Left lobe of liver (tissue), 2 donors: Measurements from ENCODE around the gene RFLNA. TPM values are rescaled to one million over a fixed set of nuclear protein-coding genes. Genes with fewer than 3 reads are reported as not detected.
"Not testable (repeated sequence)": the region's sequence is repeated elsewhere in the genome, so short reads cannot be mapped to it uniquely, and the experiment has no call there.

Experiments
- ATAC-seq: fragments of 200-7000 bp; cut with Tn5 transposase; one replicate; pipeline ENCODE4 v1.9.1; 2020; ENCODE audit warnings: mild to moderate bottlenecking, moderate library complexity
- DNase-seq: peaks from one replicate; pipeline ENCODE4 v3.0.0-alpha.2; 2020; ENCODE audit warnings: low spot score
- total RNA-seq: library from RNA; stranded (reverse); gene quantifications from one replicate; pipeline ENCODE4 v1.2.1, GENCODE V29; 2021
- donor health status: DM: no; HTN: no; CAD: no; lungs with moderate emphysema.
- donor health status: DM: no; HTN: yes; CAD: no.

RFLNA gene
- total RNA-seq, 1 donor from 2014 or later, result not detected

- ATAC-seq (no peak), DNase-seq (no peak)
Observed at GRCh38 chr12:124317400-124317799, 22.5 kb downstream of the RFLNA start.

DNA sequence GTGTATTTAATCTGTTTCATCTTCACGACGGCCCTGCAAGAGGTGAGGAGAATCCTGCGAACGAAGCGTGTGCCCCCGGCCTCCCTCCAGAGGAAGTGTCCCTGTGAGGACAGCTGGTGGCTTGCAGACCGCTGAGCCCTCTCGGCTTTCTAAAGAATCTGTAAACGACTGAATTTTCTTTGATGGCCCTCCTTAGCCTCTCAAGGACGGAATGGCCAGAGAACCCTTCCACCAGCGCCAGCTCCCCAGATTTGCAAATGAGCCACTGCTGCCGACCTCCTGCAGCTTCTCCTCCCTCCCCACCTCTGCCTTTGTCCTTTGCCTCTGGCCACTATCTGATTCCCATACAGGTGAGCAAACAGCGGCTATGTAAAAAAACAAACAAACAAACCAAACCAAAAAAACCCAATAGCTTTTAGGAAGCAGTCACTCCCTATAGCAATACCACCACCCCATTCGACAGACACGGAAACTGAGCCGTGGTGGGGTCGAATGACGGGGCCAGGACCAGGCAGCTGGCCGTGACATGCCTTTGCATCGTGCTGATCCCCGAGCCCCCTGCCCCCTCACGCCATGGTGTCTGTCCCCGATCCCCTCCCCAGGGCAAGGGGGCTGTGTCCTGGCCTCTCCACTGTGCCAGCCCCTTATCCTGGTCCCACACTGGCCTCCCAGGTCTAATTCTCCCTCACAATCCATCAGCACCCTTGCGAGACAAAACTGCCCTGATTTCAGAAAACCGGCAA lies 23.6 kb downstream of the RFLNA start:
- DNase-seq (no peak), ATAC-seq (no peak)

DNA sequence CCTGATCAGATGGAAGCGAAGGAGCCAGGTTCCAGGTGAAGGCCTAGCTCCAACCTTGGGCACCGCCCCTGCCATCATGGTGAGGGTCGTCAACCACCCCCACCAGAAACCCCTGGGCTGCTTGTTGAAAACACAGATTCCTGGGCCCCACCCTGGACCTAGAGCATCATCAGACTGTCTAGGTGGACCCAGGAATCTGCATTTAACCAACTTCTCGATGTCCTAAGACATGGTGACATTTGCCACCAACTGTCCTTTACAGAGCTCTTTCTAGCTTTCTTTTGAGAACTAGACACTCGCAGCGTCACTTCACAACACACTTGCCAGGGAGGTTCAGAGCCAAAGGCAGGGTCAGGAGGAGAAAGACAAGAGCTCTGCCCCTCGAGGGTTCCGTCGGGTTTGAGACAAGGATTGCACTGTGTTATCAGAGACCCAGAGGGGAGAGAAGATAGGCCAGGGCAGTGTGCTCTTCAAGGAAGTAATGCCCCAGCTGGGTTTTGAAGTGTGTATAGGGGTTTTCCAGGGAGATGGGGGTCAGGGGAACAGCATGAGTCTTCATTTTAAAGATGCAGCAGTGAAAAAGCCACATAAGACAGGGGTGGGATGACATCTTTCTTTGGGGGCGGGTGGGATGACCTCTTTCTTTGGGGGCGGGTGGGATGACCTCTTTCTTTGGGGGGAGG lies 24.6 kb downstream of the RFLNA start:
- ATAC-seq (no peak), DNase-seq (no peak)

- DNase-seq (peak; percentile 69), ATAC-seq (peak; percentile 93)
Observed at GRCh38 chr12:124321040-124321481, 26.2 kb downstream of the RFLNA start.

- DNase-seq (no peak), ATAC-seq (peak; percentile 25)
Observed at GRCh38 chr12:124321556-124322270, 26.8 kb downstream of the RFLNA start.

DNA sequence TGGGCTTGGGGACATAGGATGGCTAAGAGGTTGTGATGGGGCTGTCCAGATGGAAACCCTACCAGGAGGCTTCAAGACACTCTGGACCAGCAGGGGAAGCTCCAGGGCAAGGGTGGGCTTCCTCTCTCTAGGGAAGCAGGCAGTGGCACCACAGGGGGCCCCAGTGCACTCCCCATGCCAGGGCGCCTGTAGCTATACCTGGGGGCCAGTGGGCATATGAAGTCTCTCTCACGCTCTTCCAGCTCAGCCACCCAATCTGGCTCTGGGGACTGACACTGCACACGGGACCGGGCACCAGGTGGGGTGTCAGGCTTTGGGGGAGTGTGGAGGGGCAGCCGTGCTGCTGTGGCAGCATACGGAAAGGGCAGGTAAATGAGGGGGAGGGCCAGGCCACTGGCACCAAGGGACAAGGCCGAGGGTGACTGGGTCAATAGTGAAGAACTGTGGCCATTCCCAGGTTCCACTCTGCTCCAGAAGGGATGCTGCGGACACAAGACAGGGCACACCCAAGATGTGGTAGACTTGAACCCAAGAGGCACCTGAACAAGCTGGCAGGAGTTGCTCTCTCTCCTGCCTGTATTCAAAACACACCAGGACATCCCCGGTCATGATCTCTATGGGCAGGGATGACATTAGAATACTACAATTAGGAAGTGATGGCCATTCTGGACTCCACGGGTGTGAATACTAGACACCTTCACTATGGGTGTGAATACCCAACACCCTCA lies 27.5 kb downstream of the RFLNA start:
- DNase-seq, result no peak
- ATAC-seq, result no peak

DNA sequence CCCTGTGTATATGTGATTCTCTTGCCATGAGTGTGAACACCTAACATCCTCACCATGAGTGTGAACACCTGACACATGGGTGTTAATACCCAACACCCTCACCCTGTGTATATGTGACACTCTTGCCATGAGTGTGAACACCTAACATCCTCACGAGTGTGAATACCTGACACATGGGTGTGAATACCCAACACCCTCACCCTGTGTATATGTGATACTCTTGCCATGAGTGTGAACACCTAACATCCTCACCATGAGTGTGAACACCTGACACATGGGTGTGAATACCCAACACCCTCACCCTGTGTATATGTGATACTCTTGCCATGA lies 28.1 kb downstream of the RFLNA start:
- not testable (repeated sequence) for DNase-seq, ATAC-seq

DNA sequence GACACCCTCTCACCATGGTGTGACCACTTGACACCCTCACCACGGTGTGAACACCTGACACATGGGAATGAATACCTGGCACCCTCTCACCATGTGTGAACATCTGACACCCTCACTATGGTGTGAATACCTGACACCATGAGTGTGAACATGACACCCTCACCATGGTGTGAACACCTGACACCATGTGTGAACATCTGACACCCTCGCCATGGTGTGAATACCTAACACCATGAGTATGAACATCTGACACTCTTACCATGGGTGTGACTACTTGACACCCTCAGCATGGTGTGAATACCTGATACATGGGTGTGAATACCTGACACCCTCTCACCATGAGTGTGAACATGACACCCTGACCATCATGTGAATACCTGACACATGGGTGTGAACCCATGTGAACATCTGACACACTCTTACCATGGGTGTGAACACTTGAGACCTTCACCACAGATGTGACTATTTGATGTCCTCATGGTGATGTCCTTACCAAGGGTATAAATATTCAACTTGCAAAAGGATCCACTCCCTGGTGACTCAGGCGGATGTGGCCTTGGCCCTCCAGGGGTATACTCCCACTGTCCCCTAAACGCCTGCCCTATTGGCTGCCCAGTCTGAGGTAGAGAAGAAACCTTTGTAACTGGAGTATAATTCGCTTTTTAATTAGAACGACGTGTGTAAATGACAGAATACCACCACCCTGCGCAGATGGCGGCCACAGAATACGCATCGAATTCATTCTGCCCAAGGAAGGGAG lies 29.1 kb downstream of the RFLNA start:
- ATAC-seq, result no peak
- no peak for DNase-seq

GRCh38 chr12:124324803-124325705 lies 30.2 kb downstream of the RFLNA start:
- DNase-seq (no peak), ATAC-seq (no peak)

DNA sequence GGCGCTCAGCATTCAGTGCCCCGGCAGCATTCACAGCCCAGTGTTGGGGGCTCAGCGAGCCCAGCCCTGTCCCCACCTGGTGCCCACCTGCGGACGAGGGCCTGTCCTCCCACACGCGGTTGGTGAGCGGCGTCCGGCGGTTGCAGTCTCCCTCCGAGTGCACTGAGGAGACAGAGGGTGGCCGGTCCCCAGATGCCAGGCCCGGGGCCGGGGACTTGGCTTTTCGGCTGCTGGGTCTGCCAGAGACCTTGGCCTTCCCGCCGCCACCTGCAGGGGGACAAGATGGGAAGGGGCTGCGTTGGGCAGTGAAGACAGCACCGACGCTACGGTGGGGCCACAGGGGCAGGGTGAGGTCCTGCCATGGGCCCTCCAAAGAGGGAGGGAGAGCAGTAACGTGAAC lies 31.2 kb downstream of the RFLNA start:
- no peak for ATAC-seq
- no peak for DNase-seq

GRCh38 chr12:124326871-124327270 lies 32.0 kb downstream of the RFLNA start:
- no peak for DNase-seq
- no peak for ATAC-seq

- DNase-seq (no peak), ATAC-seq (no peak)
Observed at GRCh38 chr12:124327362-124328043, 32.6 kb downstream of the RFLNA start.

- DNase-seq, result no peak
- no peak for ATAC-seq
Observed at GRCh38 chr12:124328116-124328515, 33.2 kb downstream of the RFLNA start.

DNA sequence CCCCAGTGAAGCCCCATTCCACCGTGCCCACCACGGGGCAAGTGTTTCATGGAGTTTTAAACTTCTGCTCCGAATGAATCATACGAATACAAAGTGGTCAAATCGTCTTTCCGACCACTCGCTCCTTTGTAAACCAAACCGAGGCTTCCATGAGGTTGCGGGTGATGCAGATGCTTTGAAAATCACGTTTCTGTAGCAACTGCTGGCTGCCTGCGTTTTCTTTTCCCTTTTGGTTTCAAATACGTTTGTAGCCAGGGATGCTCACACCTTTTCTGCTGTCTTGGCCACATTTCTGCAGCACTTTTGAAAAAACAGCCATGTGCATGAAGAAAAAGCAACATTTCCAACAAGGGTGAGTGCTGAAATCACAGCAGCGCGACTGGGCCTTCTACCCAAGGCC lies 33.7 kb downstream of the RFLNA start:
- DNase-seq (no peak), ATAC-seq (no peak)

GRCh38 chr12:124332058-124332672 lies 37.3 kb downstream of the RFLNA start:
- no peak for ATAC-seq
- DNase-seq, result no peak

DNA sequence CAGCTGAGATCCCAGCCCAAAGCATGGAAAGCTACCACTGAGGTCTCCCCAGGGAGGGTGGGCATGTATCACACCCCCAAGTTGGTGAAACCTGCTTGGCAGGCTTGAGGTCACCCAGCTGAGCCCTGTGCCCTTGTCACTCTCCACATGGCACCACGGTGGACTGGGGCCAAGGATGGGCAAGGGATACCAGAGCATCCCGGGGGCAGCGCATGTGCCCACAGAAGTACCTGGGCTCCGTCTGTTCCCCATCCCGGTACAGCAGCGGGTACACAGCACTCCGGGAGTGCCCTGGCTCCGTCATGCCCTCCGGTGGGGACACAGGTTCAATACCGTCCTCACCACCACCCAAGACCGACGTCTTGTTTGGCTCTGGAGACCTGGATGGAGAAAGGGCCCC lies 38.0 kb downstream of the RFLNA start:
- ATAC-seq (no peak), DNase-seq (no peak)

DNA sequence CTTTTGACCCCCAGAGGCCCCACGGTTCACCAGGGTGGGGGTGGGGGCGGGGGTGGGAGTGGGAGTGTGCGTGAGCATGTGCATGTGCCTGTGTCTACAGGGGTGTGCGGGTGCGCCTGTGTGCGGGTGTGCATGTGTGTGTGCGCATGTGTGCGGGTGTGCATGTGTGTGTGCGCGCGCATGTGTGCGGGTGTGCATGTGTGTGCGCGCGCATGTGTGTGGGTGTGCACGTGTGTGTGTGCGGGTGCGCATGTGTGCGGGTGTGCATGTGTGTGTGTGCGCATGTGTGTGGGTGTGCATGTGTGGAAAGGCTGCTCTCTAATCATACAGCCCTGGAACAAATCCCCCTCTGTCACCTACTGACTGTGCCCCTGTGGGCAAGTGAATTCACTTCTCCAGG lies 38.8 kb downstream of the RFLNA start:
- no peak for ATAC-seq
- DNase-seq, result no peak

DNA sequence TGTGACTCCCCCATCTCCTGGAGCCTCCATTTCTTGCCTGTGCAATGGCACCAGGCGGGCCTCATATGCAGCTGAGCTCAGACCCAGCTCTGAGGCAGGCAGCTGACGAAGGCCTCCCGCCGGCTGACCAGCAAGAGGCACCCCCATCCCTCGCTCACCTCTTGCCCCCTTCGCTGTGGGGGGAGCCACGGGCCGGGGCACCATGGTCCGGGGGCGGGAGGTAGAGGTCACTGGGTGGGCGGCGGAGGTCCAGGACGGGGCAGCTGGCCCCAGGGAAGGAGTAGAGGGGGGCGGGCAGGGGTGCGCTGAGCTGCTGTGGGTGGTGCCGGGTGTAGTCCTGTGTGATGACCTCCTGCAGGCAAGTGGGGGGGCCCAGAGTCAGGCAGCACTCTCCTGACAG lies 39.4 kb downstream of the RFLNA start:
- ATAC-seq (no peak), DNase-seq (no peak)

- ATAC-seq (no peak), DNase-seq (no peak)
Observed at GRCh38 chr12:124334976-124335375, 40.1 kb downstream of the RFLNA start.
